ENCODE results near the gene LDLR.

GRCh38 chr19:11127905-11128304, 38.6 kb downstream of the LDLR start:
- no peak for TF ChIP-seq CTCF (IDR thresholded peaks at IDR 0.05)
- no peak for TF ChIP-seq POLR2A (IDR thresholded peaks at IDR 0.05)

Data from upper lobe of left lung (tissue), 4 donors.